SK-N-SH (cell line): ENCODE data around the gene EZR. TPM values are rescaled to one million over a fixed set of nuclear protein-coding genes. Genes with fewer than 3 reads are reported as not detected.

Source experiments
- CTCF ChIA-PET: fragments of 300-600, 350-600 bp; formaldehyde crosslinking; extraction: SDS; loops from one replicate; lab custom pipeline; 2021; lab: Yijun Ruan, JAX
- POLR2A ChIA-PET: fragments of 350-600 bp; sonication (Branson Sonifier 250); formaldehyde crosslinking; extraction: SDS; loops from one replicate; lab custom pipeline; 2020; ENCODE audit warnings: antibody characterized with exemption, inconsistent platforms; lab: Yijun Ruan, JAX
- DNase-seq: peaks from one replicate; pipeline ENCODE4 v3.0.0; 2012
- H2AFZ ChIP-seq: fragments of 200-600 bp; sonication (generic); 2 replicates; pipeline ENCODE4 v1.8.1; 2016; ENCODE audit warnings: antibody characterized with exemption, mild to moderate bottlenecking, low read depth
- H3F3A ChIP-seq: fragments of 200-600 bp; sonication (generic); replicated peaks from 2 replicates; pipeline ENCODE3; 2016; ENCODE audit warnings: antibody characterized with exemption, mild to moderate bottlenecking; ENCODE audit not compliant: insufficient read depth
- H3K27ac ChIP-seq, 2 experiments: fragments of 200-500 bp in 1 of 2; fragments of 200-600 bp in 1 of 2; sonication (Bioruptor generic) in 1 of 2; sonication (generic), shearing (Covaris generic) in 1 of 2; 2 replicates each; pipeline versions ENCODE4 v1.5.1 to v1.6.1; 2014 to 2016; ENCODE audit warnings: low read depth in 2 of 2, inconsistent platforms in 1 of 2, low read length in 1 of 2, mild to moderate bottlenecking in 1 of 2, mixed read lengths in 1 of 2
- H3K27me3 ChIP-seq: fragments of 200-600 bp; sonication (generic), shearing (Covaris generic); 2 replicates; pipeline ENCODE4 v1.6.1; 2016; ENCODE audit warnings: mixed run types; ENCODE audit not compliant: insufficient read depth
- H3K36me3 ChIP-seq, 2 experiments: fragments of 200-500 bp in 1 of 2; fragments of 200-600 bp in 1 of 2; sonication (Bioruptor generic) in 1 of 2; sonication (generic) in 1 of 2; replicated peaks in 1 of 2; 2 replicates each; pipeline versions ENCODE3 to v1.5.1; 2014 to 2016; ENCODE audit warnings: low read length in 1 of 2, mild to moderate bottlenecking in 1 of 2; ENCODE audit not compliant: insufficient read depth in 2 of 2, control insufficient read depth in 1 of 2
- H3K4me1 ChIP-seq, 2 experiments: fragments of 200-500 bp in 1 of 2; fragments of 200-600 bp in 1 of 2; sonication (Bioruptor generic) in 1 of 2; sonication (generic), shearing (Covaris generic) in 1 of 2; 2 replicates each; pipeline versions ENCODE4 v1.5.1 to v1.6.1; 2014 to 2016; ENCODE audit warnings: low read depth in 1 of 2, low read length in 1 of 2, mixed run types in 1 of 2; ENCODE audit not compliant: insufficient read depth in 2 of 2, control insufficient read depth in 1 of 2
- H3K4me2 ChIP-seq: fragments of 200-600 bp; sonication (generic), shearing (Covaris generic); 2 replicates; pipeline ENCODE4 v1.6.1; 2017; ENCODE audit warnings: mixed run types
- H3K4me3 ChIP-seq, 2 experiments: fragments of 200-500 bp in 1 of 2; fragments of 200-600 bp in 1 of 2; sonication (Bioruptor generic) in 1 of 2; sonication (generic), shearing (Covaris generic) in 1 of 2; 2 replicates each; pipeline versions ENCODE4 v1.5.1 to v1.8.1; 2014 to 2016; ENCODE audit warnings: low read depth in 2 of 2, inconsistent platforms in 1 of 2, low read length in 1 of 2, mild to moderate bottlenecking in 1 of 2, mixed read lengths in 1 of 2, moderate library complexity in 1 of 2
- H3K79me2 ChIP-seq: fragments of 200-600 bp; sonication (generic); 2 replicates; pipeline ENCODE4 v1.8.1; 2017; ENCODE audit warnings: mild to moderate bottlenecking; ENCODE audit not compliant: insufficient read depth
- H3K9ac ChIP-seq: fragments of 200-600 bp; sonication (generic); 2 replicates; pipeline ENCODE4 v1.6.1; 2017; ENCODE audit warnings: mixed run types
- H3K9me2 ChIP-seq: fragments of 200-600 bp; sonication (generic); 2 replicates; pipeline ENCODE4 v1.6.1; 2017; ENCODE audit warnings: mixed run types
- H3K9me3 ChIP-seq: fragments of 200-600 bp; sonication (generic); 2 replicates; pipeline ENCODE4 v1.6.1; 2017; ENCODE audit warnings: mixed run types, mild to moderate bottlenecking, moderate library complexity
- H4K20me1 ChIP-seq: fragments of 200-600 bp; sonication (generic); 2 replicates; pipeline ENCODE4 v1.6.1; 2017; ENCODE audit warnings: mild to moderate bottlenecking, mixed run types; ENCODE audit not compliant: insufficient read depth
- FOXM1 ChIP-seq: IDR thresholded peaks from 2 replicates; pipeline ENCODE4 v1.4.0; 2012; ENCODE audit warnings: low read depth, mild to moderate bottlenecking
- GABPA ChIP-seq: IDR thresholded peaks from 2 replicates; pipeline ENCODE4 v1.4.0; 2012; ENCODE audit warnings: low read depth, mild to moderate bottlenecking
- JUND ChIP-seq: IDR thresholded peaks from 2 replicates; pipeline ENCODE4 v1.4.0; 2012
- NFIC ChIP-seq: IDR thresholded peaks from 2 replicates; pipeline ENCODE4 v1.4.0; 2012; ENCODE audit warnings: borderline replicate concordance
- REST ChIP-seq: IDR thresholded peaks from 2 replicates; pipeline ENCODE4 v1.6.1; 2012; ENCODE audit warnings: mild to moderate bottlenecking, low read depth, low read length, moderate library complexity
- SMC3 ChIP-seq: IDR thresholded peaks from 2 replicates; pipeline ENCODE4 v1.6.1; 2012; ENCODE audit warnings: low read depth, low read length, improper control_type of control experiment
- TCF12 ChIP-seq: IDR thresholded peaks from 2 replicates; pipeline ENCODE4 v1.4.0; 2012
- YY1 ChIP-seq: IDR thresholded peaks from 2 replicates; pipeline ENCODE4 v1.4.0; 2012; ENCODE audit warnings: low read depth, mild to moderate bottlenecking
- WGBS: methylation state at CpG from one replicate; pipeline ENCODE4 v1.1.6; 2017; ENCODE audit warnings: low lambda C conversion rate; 5-methylcytosine and 5-hydroxymethylcytosine counted together
- polyA plus RNA-seq, 3 experiments: library from polyadenylated mRNA; depleted of rRNA; stranded (reverse); fragments of >200 nt; gene quantifications; 2 replicates each; pipeline ENCODE4 v1.2.3, GENCODE V29; 2012

Gene EZR
- polyA plus RNA-seq, 1 of the 3 experiments (the other 2 are of a cell fraction): 92.0 TPM

GRCh38 chr6:158725704-158726103, 93.5 kb downstream of the EZR start:
- no peaks in the 10 kb centered on the region for H3K36me3 ChIP-seq
- WGBS: 97% methylated on average over 8 of the region's 8 CpGs

GRCh38 chr6:158722176-158722729, 96.9 kb downstream of the EZR start:
- Histone ChIP-seq H4K20me1 (no peaks in the 10 kb centered on the region), H3K9ac (no peak overlapping the region), H2AFZ (no peak overlapping the region), H3K27me3 (no peaks in the 10 kb centered on the region), H3K9me3 (no peaks in the 10 kb centered on the region), H3K79me2 (no peaks in the 10 kb centered on the region), H3F3A (no peaks in the 10 kb centered on the region), H3K4me2 (no peak overlapping the region), H3K4me3 (no peak overlapping the region), H3K36me3 (no peaks in the 10 kb centered on the region), H3K9me2 (no peaks in the 10 kb centered on the region), H3K4me1 (peaks cover 2 to 15% of the 10 kb centered on the region in 2 experiments; a peak in 3 of 4 replicates), H3K27ac (no peak overlapping the region)
- CTCF ChIA-PET: interaction anchor here (1.1 to 2.9 kb wide), 3 partner anchors 16 to 18 kb away, joined by 6 to 16 read pairs (median 7); no protein-coding TSS in a partner anchor
- DNase-seq: no peak
- WGBS: 91% methylated on average over 5 of the region's 5 CpGs
- POLR2A ChIA-PET: no interaction called here
- TF ChIP-seq REST (no peak), TCF12 (no peak), YY1 (no peak), JUND (no peak)

More at GRCh38 chr6:158725704-158726103, 93.5 kb downstream of the EZR start:
- H3K9me3 ChIP-seq: no peaks in the 10 kb centered on the region
- POLR2A ChIA-PET: interaction anchor here (0.6 kb wide), 1 partner anchor 274 kb away, joined by 3 read pairs; no protein-coding TSS in a partner anchor
- H2AFZ ChIP-seq: no peak overlapping the region
- CTCF ChIA-PET: no interaction called here
- H3F3A ChIP-seq: no peaks in the 10 kb centered on the region
- H3K9ac ChIP-seq: no peak overlapping the region
- no peak for DNase-seq
- no peaks in the 10 kb centered on the region for H3K27me3 ChIP-seq
- no peaks in the 10 kb centered on the region for H4K20me1 ChIP-seq
- H3K27ac ChIP-seq: no peak overlapping the region
- no peak for TF ChIP-seq NFIC
- TF ChIP-seq GABPA: no peak
- TF ChIP-seq REST: no peak
- no peak for TF ChIP-seq SMC3
- no peak for TF ChIP-seq FOXM1
- no peaks in the 10 kb centered on the region for H3K9me2 ChIP-seq
- no peak overlapping the region for H3K4me3 ChIP-seq
- H3K79me2 ChIP-seq: no peaks in the 10 kb centered on the region
- no peak overlapping the region for H3K4me2 ChIP-seq
- H3K4me1 ChIP-seq: peaks cover 0 to 10% of the 10 kb centered on the region in 2 experiments; a peak in 3 of 4 replicates
